Testis (tissue), 2 donors: ENCODE results near the gene CA10.

Experiments used
- CTCF ChIP-seq, 3 experiments: fragments of 450-650 bp in 2 of 3; fragments of 200-600 bp in 1 of 3; sonication (generic) in 1 of 3; IDR thresholded peaks; one replicate each; pipeline ENCODE4 v1.5.1; 2016 to 2019; ENCODE audit warnings: antibody characterized with exemption in 3 of 3, mild to moderate bottlenecking in 2 of 3, moderate library complexity in 1 of 3
- POLR2A ChIP-seq: fragments of 450-650 bp; IDR thresholded peaks from one replicate; pipeline ENCODE4 v1.6.1; 2017; ENCODE audit warnings: antibody characterized with exemption, mild to moderate bottlenecking, moderate library complexity

GRCh38 chr17:51869387-51869786, 289.1 kb downstream of the CA10 start:
- TF ChIP-seq CTCF (IDR thresholded peaks at IDR 0.05) = no peak
- TF ChIP-seq POLR2A = no peak
